HFF-Myc (cell line): ENCODE measurements around the gene PGAP3.
"Not testable (repeated sequence)": the region's sequence is repeated elsewhere in the genome, so short reads cannot be mapped to it uniquely, and the experiment has no call there.

Experiments
- DNase-seq: peaks from one replicate; pipeline ENCODE4 v3.0.0-alpha.2; 2011; ENCODE audit warnings: low read depth; ENCODE audit errors: extremely low read depth
- H3K4me3 ChIP-seq: replicated peaks from 2 replicates; pipeline ENCODE4 v1.5.1; 2011; ENCODE audit warnings: low read depth, mild to moderate bottlenecking, control low read depth, low read length
- TF ChIP-seq, protein P1 (sequence below): IDR thresholded peaks from 2 replicates; pipeline ENCODE4 v1.5.1; 2012; ENCODE audit warnings: mild to moderate bottlenecking, low read depth, low read length, control low read depth; ENCODE audit errors: missing control alignments

Gene PGAP3

GRCh38 chr17:39730095-39730921 lies 42.5 kb upstream of the PGAP3 start, which contains the start of gene MIEN1:
Gene MIEN1 (minus strand): TSS chr17:39730532. CDS start chr17:39730495, 37 bp downstream.
- H3K4me3 ChIP-seq, result peak within 1 kb of the TSS; percentile 76
- peak; percentile 52 for DNase-seq
- TF ChIP-seq, protein P1, sequence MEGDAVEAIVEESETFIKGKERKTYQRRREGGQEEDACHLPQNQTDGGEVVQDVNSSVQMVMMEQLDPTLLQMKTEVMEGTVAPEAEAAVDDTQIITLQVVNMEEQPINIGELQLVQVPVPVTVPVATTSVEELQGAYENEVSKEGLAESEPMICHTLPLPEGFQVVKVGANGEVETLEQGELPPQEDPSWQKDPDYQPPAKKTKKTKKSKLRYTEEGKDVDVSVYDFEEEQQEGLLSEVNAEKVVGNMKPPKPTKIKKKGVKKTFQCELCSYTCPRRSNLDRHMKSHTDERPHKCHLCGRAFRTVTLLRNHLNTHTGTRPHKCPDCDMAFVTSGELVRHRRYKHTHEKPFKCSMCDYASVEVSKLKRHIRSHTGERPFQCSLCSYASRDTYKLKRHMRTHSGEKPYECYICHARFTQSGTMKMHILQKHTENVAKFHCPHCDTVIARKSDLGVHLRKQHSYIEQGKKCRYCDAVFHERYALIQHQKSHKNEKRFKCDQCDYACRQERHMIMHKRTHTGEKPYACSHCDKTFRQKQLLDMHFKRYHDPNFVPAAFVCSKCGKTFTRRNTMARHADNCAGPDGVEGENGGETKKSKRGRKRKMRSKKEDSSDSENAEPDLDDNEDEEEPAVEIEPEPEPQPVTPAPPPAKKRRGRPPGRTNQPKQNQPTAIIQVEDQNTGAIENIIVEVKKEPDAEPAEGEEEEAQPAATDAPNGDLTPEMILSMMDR, result peak; percentile 80

- DNase-seq, result no peak
- H3K4me3 ChIP-seq, result peak overlapping the region; percentile 76
- TF ChIP-seq, protein P1, result no peak
These were observed 41.5 kb upstream of the PGAP3 start for GRCh38 chr17:39729280-39729851.

DNA sequence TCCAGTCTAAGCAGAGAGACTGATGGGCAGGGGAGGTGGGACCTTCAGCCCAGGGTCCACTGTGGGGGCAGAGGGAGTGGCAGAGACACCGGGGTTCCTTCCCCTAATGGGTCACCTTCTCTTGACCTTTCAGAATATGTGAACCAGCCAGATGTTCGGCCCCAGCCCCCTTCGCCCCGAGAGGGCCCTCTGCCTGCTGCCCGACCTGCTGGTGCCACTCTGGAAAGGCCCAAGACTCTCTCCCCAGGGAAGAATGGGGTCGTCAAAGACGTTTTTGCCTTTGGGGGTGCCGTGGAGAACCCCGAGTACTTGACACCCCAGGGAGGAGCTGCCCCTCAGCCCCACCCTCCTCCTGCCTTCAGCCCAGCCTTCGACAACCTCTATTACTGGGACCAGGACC lies 39.7 kb upstream of the PGAP3 start:
- no peak for DNase-seq
- no peak overlapping the region for H3K4me3 ChIP-seq
- TF ChIP-seq, protein P1, result no peak

DNA sequence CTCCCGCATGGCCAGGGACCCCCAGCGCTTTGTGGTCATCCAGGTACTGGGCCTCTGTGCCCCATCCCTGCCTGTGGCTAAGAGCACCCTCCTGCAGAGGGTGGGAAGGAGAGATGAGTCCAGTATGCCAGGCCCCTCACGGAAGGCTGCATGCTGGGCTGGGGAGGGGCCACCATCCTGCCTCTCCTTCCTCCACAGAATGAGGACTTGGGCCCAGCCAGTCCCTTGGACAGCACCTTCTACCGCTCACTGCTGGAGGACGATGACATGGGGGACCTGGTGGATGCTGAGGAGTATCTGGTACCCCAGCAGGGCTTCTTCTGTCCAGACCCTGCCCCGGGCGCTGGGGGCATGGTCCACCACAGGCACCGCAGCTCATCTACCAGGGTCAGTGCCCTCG lies 38.8 kb upstream of the PGAP3 start:
- TF ChIP-seq, protein P1, result no peak
- DNase-seq, result no peak
- no peak overlapping the region for H3K4me3 ChIP-seq

DNA sequence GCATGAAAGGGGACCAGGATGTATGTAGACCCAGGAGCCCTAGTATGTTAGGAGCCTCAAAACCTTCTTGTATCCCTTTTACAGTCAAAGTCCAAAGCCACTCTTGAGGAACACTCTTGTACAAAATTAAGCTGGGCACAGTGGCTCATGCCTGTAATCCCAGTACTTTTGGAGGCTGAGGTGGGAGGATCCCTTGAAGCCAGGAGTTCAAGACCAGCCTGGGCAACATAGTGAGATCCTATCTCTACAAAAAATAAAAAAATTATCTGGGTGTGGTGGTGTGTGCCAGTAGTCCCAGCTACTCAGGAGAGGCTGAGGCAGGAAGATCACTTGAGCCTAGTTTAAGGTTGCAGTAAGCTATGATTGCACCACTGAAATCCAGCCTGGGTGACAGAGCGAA lies 38.1 kb upstream of the PGAP3 start:
- not testable (repeated sequence) for H3K4me3 ChIP-seq, DNase-seq

- TF ChIP-seq, protein P1, result no peak
- H3K4me3 ChIP-seq, result no peak overlapping the region
- no peak for DNase-seq
These were observed 36.9 kb upstream of the PGAP3 start for GRCh38 chr17:39724731-39725130.
